SK-N-SH (cell line): ENCODE data around the gene ANKS6. TPM values are rescaled to one million over a fixed set of nuclear protein-coding genes. Genes with fewer than 3 reads are reported as not detected.

Experiments
- CTCF ChIA-PET: fragments of 300-600, 350-600 bp; formaldehyde crosslinking; extraction: SDS; loops from one replicate; lab custom pipeline; 2021; lab: Yijun Ruan, JAX
- POLR2A ChIA-PET: fragments of 350-600 bp; sonication (Branson Sonifier 250); formaldehyde crosslinking; extraction: SDS; loops from one replicate; lab custom pipeline; 2020; ENCODE audit warnings: antibody characterized with exemption, inconsistent platforms; lab: Yijun Ruan, JAX
- DNase-seq: peaks from one replicate; pipeline ENCODE4 v3.0.0; 2012
- H2AFZ ChIP-seq: fragments of 200-600 bp; sonication (generic); 2 replicates; pipeline ENCODE4 v1.8.1; 2016; ENCODE audit warnings: antibody characterized with exemption, mild to moderate bottlenecking, low read depth
- H3F3A ChIP-seq: fragments of 200-600 bp; sonication (generic); replicated peaks from 2 replicates; pipeline ENCODE3; 2016; ENCODE audit warnings: antibody characterized with exemption, mild to moderate bottlenecking; ENCODE audit not compliant: insufficient read depth
- H3K27ac ChIP-seq, 2 experiments: fragments of 200-500 bp in 1 of 2; fragments of 200-600 bp in 1 of 2; sonication (Bioruptor generic) in 1 of 2; sonication (generic), shearing (Covaris generic) in 1 of 2; 2 replicates each; pipeline versions ENCODE4 v1.5.1 to v1.6.1; 2014 to 2016; ENCODE audit warnings: low read depth in 2 of 2, inconsistent platforms in 1 of 2, low read length in 1 of 2, mild to moderate bottlenecking in 1 of 2, mixed read lengths in 1 of 2
- H3K27me3 ChIP-seq: fragments of 200-600 bp; sonication (generic), shearing (Covaris generic); 2 replicates; pipeline ENCODE4 v1.6.1; 2016; ENCODE audit warnings: mixed run types; ENCODE audit not compliant: insufficient read depth
- H3K36me3 ChIP-seq, 2 experiments: fragments of 200-500 bp in 1 of 2; fragments of 200-600 bp in 1 of 2; sonication (Bioruptor generic) in 1 of 2; sonication (generic) in 1 of 2; replicated peaks in 1 of 2; 2 replicates each; pipeline versions ENCODE3 to v1.5.1; 2014 to 2016; ENCODE audit warnings: low read length in 1 of 2, mild to moderate bottlenecking in 1 of 2; ENCODE audit not compliant: insufficient read depth in 2 of 2, control insufficient read depth in 1 of 2
- H3K4me1 ChIP-seq, 2 experiments: fragments of 200-500 bp in 1 of 2; fragments of 200-600 bp in 1 of 2; sonication (Bioruptor generic) in 1 of 2; sonication (generic), shearing (Covaris generic) in 1 of 2; 2 replicates each; pipeline versions ENCODE4 v1.5.1 to v1.6.1; 2014 to 2016; ENCODE audit warnings: low read depth in 1 of 2, low read length in 1 of 2, mixed run types in 1 of 2; ENCODE audit not compliant: insufficient read depth in 2 of 2, control insufficient read depth in 1 of 2
- H3K4me2 ChIP-seq: fragments of 200-600 bp; sonication (generic), shearing (Covaris generic); 2 replicates; pipeline ENCODE4 v1.6.1; 2017; ENCODE audit warnings: mixed run types
- H3K4me3 ChIP-seq, 2 experiments: fragments of 200-500 bp in 1 of 2; fragments of 200-600 bp in 1 of 2; sonication (Bioruptor generic) in 1 of 2; sonication (generic), shearing (Covaris generic) in 1 of 2; 2 replicates each; pipeline versions ENCODE4 v1.5.1 to v1.8.1; 2014 to 2016; ENCODE audit warnings: low read depth in 2 of 2, inconsistent platforms in 1 of 2, low read length in 1 of 2, mild to moderate bottlenecking in 1 of 2, mixed read lengths in 1 of 2, moderate library complexity in 1 of 2
- H3K79me2 ChIP-seq: fragments of 200-600 bp; sonication (generic); 2 replicates; pipeline ENCODE4 v1.8.1; 2017; ENCODE audit warnings: mild to moderate bottlenecking; ENCODE audit not compliant: insufficient read depth
- H3K9ac ChIP-seq: fragments of 200-600 bp; sonication (generic); 2 replicates; pipeline ENCODE4 v1.6.1; 2017; ENCODE audit warnings: mixed run types
- H3K9me2 ChIP-seq: fragments of 200-600 bp; sonication (generic); 2 replicates; pipeline ENCODE4 v1.6.1; 2017; ENCODE audit warnings: mixed run types
- H3K9me3 ChIP-seq: fragments of 200-600 bp; sonication (generic); 2 replicates; pipeline ENCODE4 v1.6.1; 2017; ENCODE audit warnings: mixed run types, mild to moderate bottlenecking, moderate library complexity
- H4K20me1 ChIP-seq: fragments of 200-600 bp; sonication (generic); 2 replicates; pipeline ENCODE4 v1.6.1; 2017; ENCODE audit warnings: mild to moderate bottlenecking, mixed run types; ENCODE audit not compliant: insufficient read depth
- EZH2phosphoT487 ChIP-seq: fragments of 200-600 bp; sonication (generic); IDR thresholded peaks from 2 replicates; pipeline ENCODE4 v1.6.1; 2017; ENCODE audit warnings: low read depth, mixed run types, mild to moderate bottlenecking, antibody characterized with exemption, moderate library complexity, borderline replicate concordance
- PBX3 ChIP-seq: IDR thresholded peaks from 2 replicates; pipeline ENCODE4; 2012
- RCOR1 ChIP-seq: fragments of 150-350 bp; IDR thresholded peaks from 2 replicates; pipeline ENCODE4 v1.6.1; 2017; ENCODE audit warnings: antibody characterized with exemption, low read length
- REST ChIP-seq: IDR thresholded peaks from 2 replicates; pipeline ENCODE4 v1.6.1; 2012; ENCODE audit warnings: mild to moderate bottlenecking, low read depth, low read length, moderate library complexity
- WGBS: methylation state at CpG from one replicate; pipeline ENCODE4 v1.1.6; 2017; ENCODE audit warnings: low lambda C conversion rate; 5-methylcytosine and 5-hydroxymethylcytosine counted together
- polyA plus RNA-seq, 3 experiments: library from polyadenylated mRNA; depleted of rRNA; stranded (reverse); fragments of >200 nt; gene quantifications; 2 replicates each; pipeline ENCODE4 v1.2.3, GENCODE V29; 2012

The ANKS6 gene
- polyA plus RNA-seq, 1 of the 3 experiments (the other 2 are of a cell fraction) = 29.3 TPM

- H3K9ac ChIP-seq = no peak overlapping the region
- TF ChIP-seq PBX3 (no peak), EZH2phosphoT487 (no peak)
- DNase-seq = no peak
- H3K36me3 ChIP-seq = peaks cover 30 to 44% of the 10 kb centered on the region in 2 experiments
- no peaks in the 10 kb centered on the region for H3K27me3 ChIP-seq
- no peaks in the 10 kb centered on the region for H3F3A ChIP-seq
- H3K4me1 ChIP-seq = no peaks in the 10 kb centered on the region
- no peak overlapping the region for H3K4me2 ChIP-seq
- POLR2A ChIA-PET = no interaction called here
- CTCF ChIA-PET = interaction anchor here (1.7 to 3.2 kb wide), 2 partner anchors 14 to 16 kb away, joined by 5 to 16 read pairs; no protein-coding TSS in a partner anchor
- H4K20me1 ChIP-seq = no peaks in the 10 kb centered on the region
- H2AFZ ChIP-seq = no peak overlapping the region
- no peak overlapping the region for H3K27ac ChIP-seq
- no peak overlapping the region for H3K4me3 ChIP-seq
- H3K9me2 ChIP-seq = no peaks in the 10 kb centered on the region
- H3K9me3 ChIP-seq = peaks cover 11% of the 10 kb centered on the region
- H3K79me2 ChIP-seq = no peaks in the 10 kb centered on the region
Observed at GRCh38 chr9:98760231-98760630, 36.1 kb downstream of the ANKS6 start.

- POLR2A ChIA-PET = no interaction called here
- CTCF ChIA-PET = interaction anchor here (0.9 to 5.7 kb wide), 2 partner anchors 20 to 112 kb away, joined by 3 to 27 read pairs; no protein-coding TSS in a partner anchor
- 97% methylated on average over 6 of the region's 6 CpGs for WGBS
Observed at GRCh38 chr9:98755006-98755618, 41.2 kb downstream of the ANKS6 start.

More at GRCh38 chr9:98755006-98755618, 41.2 kb downstream of the ANKS6 start:
- Histone ChIP-seq H3K4me1 (no peaks in the 10 kb centered on the region), H2AFZ (no peak overlapping the region), H3K79me2 (no peaks in the 10 kb centered on the region), H3K4me2 (no peak overlapping the region)
- no peak for TF ChIP-seq REST
- TF ChIP-seq RCOR1 = no peak
- TF ChIP-seq, all 33 proteins: peak for 0
- Histone ChIP-seq H3K9ac (no peak overlapping the region), H3K27ac (no peak overlapping the region), H3K4me3 (no peak overlapping the region), H3K9me3 (no peaks in the 10 kb centered on the region; the same call in 1 of the 2 replicates), H3K36me3 (peaks cover 32 to 37% of the 10 kb centered on the region in 2 experiments), H4K20me1 (no peaks in the 10 kb centered on the region), H3K9me2 (no peaks in the 10 kb centered on the region), H3K27me3 (no peaks in the 10 kb centered on the region), H3F3A (no peaks in the 10 kb centered on the region)
- DNase-seq = no peak
